SU-DHL-6 (cell line): ENCODE measurements around the gene STK32C.

Experiments used
- EZH2phosphoT487 ChIP-seq: fragments of 200-600 bp; sonication (generic), shearing (Covaris generic); conservative IDR thresholded peaks from 2 replicates; pipeline ENCODE4 v1.6.1; 2018; ENCODE audit warnings: mild to moderate bottlenecking, antibody characterized with exemption, low read length, moderate library complexity, mixed read lengths
- TF ChIP-seq, protein P1 (sequence below): fragments of 200-600 bp; sonication (generic); IDR thresholded peaks from one replicate; pipeline ENCODE4 v1.5.1; 2017; ENCODE audit warnings: antibody characterized with exemption, mild to moderate bottlenecking, low read length, moderate library complexity; ENCODE audit not compliant: insufficient read depth, poor library complexity, severe bottlenecking

DNA sequence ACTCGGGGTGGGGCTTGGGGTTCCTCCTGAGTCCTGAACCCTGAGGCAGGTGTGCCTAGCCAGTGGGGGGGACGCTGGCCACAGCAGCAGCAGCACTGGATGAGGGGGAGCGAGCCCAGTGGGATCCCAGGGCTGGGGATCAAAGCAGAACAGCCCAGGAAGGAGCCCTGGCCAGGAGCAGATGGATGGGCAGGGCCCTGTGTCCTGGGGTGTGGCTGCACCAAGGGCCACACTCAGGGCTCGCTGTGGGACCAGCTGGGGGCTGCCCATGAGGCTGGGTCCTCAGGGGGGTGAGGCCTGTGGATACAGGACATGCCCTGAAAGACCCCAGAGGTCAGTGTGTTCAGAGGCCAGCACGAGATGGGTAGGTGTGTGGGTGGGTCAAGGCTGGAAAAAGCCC, 50.9 kb downstream of the STK32C start:
- TF ChIP-seq, protein P1, sequence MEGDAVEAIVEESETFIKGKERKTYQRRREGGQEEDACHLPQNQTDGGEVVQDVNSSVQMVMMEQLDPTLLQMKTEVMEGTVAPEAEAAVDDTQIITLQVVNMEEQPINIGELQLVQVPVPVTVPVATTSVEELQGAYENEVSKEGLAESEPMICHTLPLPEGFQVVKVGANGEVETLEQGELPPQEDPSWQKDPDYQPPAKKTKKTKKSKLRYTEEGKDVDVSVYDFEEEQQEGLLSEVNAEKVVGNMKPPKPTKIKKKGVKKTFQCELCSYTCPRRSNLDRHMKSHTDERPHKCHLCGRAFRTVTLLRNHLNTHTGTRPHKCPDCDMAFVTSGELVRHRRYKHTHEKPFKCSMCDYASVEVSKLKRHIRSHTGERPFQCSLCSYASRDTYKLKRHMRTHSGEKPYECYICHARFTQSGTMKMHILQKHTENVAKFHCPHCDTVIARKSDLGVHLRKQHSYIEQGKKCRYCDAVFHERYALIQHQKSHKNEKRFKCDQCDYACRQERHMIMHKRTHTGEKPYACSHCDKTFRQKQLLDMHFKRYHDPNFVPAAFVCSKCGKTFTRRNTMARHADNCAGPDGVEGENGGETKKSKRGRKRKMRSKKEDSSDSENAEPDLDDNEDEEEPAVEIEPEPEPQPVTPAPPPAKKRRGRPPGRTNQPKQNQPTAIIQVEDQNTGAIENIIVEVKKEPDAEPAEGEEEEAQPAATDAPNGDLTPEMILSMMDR, result no peak
- TF ChIP-seq EZH2phosphoT487, result no peak
